ENCODE results near the gene NUDT19. TPM values are rescaled to one million over a fixed set of nuclear protein-coding genes. Genes with fewer than 3 reads are reported as not detected.

The NUDT19 gene
- total and polyA plus RNA-seq, 9 of the 15 experiments (the other 6 are each of a cell fraction or from before 2014, with no cell fraction given) = 9.6 to 38.6 (median 14.4) TPM

GRCh38 chr19:32687681-32688080, 3.9 kb upstream of the NUDT19 start (continued):
- TF ChIP-seq CUX1 (CRISPR knock-in tag; IDR thresholded peaks at IDR 0.05) (no peak), MEF2A (IDR thresholded peaks at IDR 0.05; ENCODE audit: control insufficient read depth, low read depth, low read length) (no peak), LCOR (CRISPR knock-in tag; IDR thresholded peaks at IDR 0.05) (no peak), CAMTA2 (CRISPR knock-in tag; conservative IDR thresholded peaks at IDR 0.05) (no peak), HDAC6 (IDR thresholded peaks at IDR 0.05; ENCODE audit: low read depth, low read length) (no peak), ZFP91 (CRISPR knock-in tag; IDR thresholded peaks at IDR 0.05) (no peak), ZNF143 (CRISPR knock-in tag; IDR thresholded peaks at IDR 0.05) (no peak), RNF219 (CRISPR knock-in tag; IDR thresholded peaks at IDR 0.05) (no peak), SMC3 (conservative IDR thresholded peaks at IDR 0.05; ENCODE audit: insufficient read depth, low read depth, low read length) (no peak), MAZ (CRISPR knock-in tag; conservative IDR thresholded peaks at IDR 0.05 in 1 of 2, IDR thresholded peaks at IDR 0.05 in 1 of 2) (no peak), RBM34 (IDR thresholded peaks at IDR 0.05; ENCODE audit: borderline replicate concordance, insufficient read depth, low read length) (no peak), ZBTB17 (CRISPR knock-in tag; IDR thresholded peaks at IDR 0.05) (no peak), KAT8 (IDR thresholded peaks at IDR 0.05; ENCODE audit: low read depth) (no peak), NCOA6 (IDR thresholded peaks at IDR 0.05) (no peak), GATA2 (CRISPR knock-in tag; IDR thresholded peaks at IDR 0.05) (peak; percentile 55; the same call in 1 of the 2 replicates), TARDBP (IDR thresholded peaks at IDR 0.05) (no peak), PCBP1 (IDR thresholded peaks at IDR 0.05; ENCODE audit: low read depth, low read length, poor library complexity, severe bottlenecking) (no peak), EHMT2 (IDR thresholded peaks at IDR 0.05) (no peak), TRIM24 (IDR thresholded peaks at IDR 0.05) (peak; percentile 18 to 41; a peak in 1 of 4 replicates), ERF (CRISPR knock-in tag; IDR thresholded peaks at IDR 0.05) (no peak)

Data from K562 (cell line).